Measurements from ENCODE around the gene PTPA. TPM values are rescaled to one million over a fixed set of nuclear protein-coding genes. Genes with fewer than 3 reads are reported as not detected.

The PTPA gene
- total RNA-seq, 1 experiment from 2014 or later = 91.8 TPM

DNA sequence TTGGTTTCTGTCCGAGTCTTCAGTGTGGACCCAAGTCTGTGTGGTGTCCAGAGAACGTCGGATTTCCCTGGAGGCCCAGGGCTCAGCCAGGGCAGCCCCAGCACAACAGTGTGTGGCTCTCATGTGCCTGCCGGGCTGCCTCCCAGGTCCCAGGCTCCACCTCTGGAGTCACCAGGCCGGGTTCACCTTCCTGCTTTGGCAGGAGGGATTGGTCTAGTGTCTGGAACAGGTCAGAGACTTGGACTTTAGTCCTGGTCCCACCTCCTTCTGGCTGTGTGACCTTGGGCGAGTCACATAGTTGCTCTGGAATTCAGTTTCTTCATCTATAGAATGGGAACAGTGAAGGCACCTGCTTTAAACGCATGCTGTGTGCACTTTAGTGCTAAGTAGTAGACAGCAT, 27.1 kb upstream of the PTPA start:
- CTCF ChIA-PET = interaction anchor here (0.5 to 0.6 kb wide), 2 partner anchors 26 to 55 kb away, joined by 3 read pairs; partner anchors contain the start of gene CRAT
- H3K27ac Mint-ChIP-seq (ENCODE audit: low read depth, unreplicated experiment) = no peak overlapping the region
- H3K4me1 Mint-ChIP-seq (ENCODE audit: insufficient read depth, unreplicated experiment) = peaks cover 9% of the 10 kb centered on the region
- TF ChIP-seq, protein P1, sequence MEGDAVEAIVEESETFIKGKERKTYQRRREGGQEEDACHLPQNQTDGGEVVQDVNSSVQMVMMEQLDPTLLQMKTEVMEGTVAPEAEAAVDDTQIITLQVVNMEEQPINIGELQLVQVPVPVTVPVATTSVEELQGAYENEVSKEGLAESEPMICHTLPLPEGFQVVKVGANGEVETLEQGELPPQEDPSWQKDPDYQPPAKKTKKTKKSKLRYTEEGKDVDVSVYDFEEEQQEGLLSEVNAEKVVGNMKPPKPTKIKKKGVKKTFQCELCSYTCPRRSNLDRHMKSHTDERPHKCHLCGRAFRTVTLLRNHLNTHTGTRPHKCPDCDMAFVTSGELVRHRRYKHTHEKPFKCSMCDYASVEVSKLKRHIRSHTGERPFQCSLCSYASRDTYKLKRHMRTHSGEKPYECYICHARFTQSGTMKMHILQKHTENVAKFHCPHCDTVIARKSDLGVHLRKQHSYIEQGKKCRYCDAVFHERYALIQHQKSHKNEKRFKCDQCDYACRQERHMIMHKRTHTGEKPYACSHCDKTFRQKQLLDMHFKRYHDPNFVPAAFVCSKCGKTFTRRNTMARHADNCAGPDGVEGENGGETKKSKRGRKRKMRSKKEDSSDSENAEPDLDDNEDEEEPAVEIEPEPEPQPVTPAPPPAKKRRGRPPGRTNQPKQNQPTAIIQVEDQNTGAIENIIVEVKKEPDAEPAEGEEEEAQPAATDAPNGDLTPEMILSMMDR (IDR thresholded peaks at IDR 0.05; ENCODE audit: unreplicated experiment) = no peak
- H3K4me3 Mint-ChIP-seq (ENCODE audit: unreplicated experiment) = no peak overlapping the region
- H3K27me3 Mint-ChIP-seq (ENCODE audit: insufficient read depth, unreplicated experiment) = no peaks in the 10 kb centered on the region
- intact Hi-C loops (cut with micrococcal nuclease) = no loop called here
- POLR2A ChIA-PET = no interaction called here
- no peaks in the 10 kb centered on the region for H3K9me3 Mint-ChIP-seq (ENCODE audit: unreplicated experiment)
- peaks cover 6% of the 10 kb centered on the region for H3K36me3 Mint-ChIP-seq (ENCODE audit: insufficient read depth, unreplicated experiment)
- no TSS peak for BruUV-seq (replicated peaks)
- DNase-seq (ENCODE audit: unreplicated experiment) = no peak

DNA sequence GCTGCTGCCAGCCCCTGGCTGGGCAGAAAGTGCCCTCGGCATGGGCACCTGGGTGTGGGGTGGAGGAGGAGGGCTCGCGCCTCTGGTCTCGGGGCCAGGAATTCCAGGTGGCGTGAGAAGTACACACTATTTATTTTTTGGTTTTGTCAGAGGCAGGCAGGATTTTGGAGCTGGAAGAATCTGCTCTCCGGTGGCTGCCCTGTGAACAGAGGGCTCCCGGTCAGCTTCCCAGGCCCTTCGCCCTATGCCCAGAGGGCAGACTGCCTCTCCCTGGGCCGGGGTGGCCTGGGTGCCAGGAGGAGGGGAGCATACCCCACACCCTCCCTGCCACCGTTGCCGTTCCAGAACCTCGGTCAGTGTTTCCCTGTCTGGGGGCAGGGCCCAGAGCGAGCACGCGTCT, 22.0 kb upstream of the PTPA start:
- H3K36me3 Mint-ChIP-seq (ENCODE audit: insufficient read depth, unreplicated experiment) = peaks cover 14% of the 10 kb centered on the region
- intact Hi-C loops (cut with micrococcal nuclease) = no loop called here
- no peak overlapping the region for H3K27ac Mint-ChIP-seq (ENCODE audit: low read depth, unreplicated experiment)

DNA sequence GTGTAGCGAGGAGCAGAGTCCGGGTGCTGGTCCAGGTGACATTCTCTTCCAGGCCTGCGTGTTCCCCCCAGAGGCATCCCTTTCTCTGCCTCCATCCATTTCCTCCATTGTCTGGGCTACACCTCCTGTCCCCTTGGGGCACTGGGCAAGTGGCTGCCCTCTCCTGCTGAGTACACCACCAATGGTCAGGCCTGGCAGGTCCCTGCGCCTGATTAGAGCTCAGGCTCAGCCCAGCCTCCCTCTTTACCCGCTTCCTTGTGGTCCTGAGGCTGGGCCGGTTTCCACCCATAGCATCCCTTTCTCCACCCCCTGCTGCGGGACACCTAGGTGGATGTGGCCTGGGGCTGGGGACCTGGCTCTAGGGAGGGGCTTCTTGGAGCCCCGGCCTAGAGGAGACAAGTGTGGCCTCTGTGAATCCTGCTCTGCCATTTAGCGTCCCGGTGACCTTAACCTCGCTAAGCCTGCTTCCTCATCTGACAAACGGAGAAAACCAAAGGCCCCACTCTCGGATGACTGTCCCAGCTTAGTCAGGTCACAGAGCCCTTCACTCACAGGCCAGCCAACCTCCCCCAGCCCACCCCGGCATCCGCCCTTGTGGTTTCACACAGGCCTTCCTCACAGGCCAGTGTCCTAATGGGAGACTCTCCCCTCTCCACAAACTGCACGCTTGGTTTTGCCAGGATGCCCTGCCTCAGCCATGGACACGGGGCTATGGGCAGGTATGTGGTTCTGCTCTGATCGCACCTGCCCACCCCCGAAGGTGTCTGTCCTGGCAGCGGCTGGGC, 17.4 kb upstream of the PTPA start:
- intact Hi-C loops (cut with micrococcal nuclease) = no loop called here
- no TSS peak for BruUV-seq (replicated peaks)
- TF ChIP-seq, protein P1 (IDR thresholded peaks at IDR 0.05; ENCODE audit: unreplicated experiment) = no peak
- H3K4me3 Mint-ChIP-seq (ENCODE audit: unreplicated experiment) = no peak overlapping the region
- ChIA-PET POLR2A (no interaction called here), CTCF (interaction anchor here (0.9 kb wide), 1 partner anchor 9 kb away, joined by 5 read pairs; no protein-coding TSS in a partner anchor)
- DNase-seq (ENCODE audit: unreplicated experiment) = no peak
- H3K27me3 Mint-ChIP-seq (ENCODE audit: insufficient read depth, unreplicated experiment) = no peaks in the 10 kb centered on the region
- peaks cover 11% of the 10 kb centered on the region for H3K36me3 Mint-ChIP-seq (ENCODE audit: insufficient read depth, unreplicated experiment)
- no peak overlapping the region for H3K27ac Mint-ChIP-seq (ENCODE audit: low read depth, unreplicated experiment)
- no peaks in the 10 kb centered on the region for H3K9me3 Mint-ChIP-seq (ENCODE audit: unreplicated experiment)
- no peaks in the 10 kb centered on the region for H3K4me1 Mint-ChIP-seq (ENCODE audit: insufficient read depth, unreplicated experiment)

More for the DNA sequence above, 22.0 kb upstream of the PTPA start:
- Mint-ChIP-seq H3K9me3 (ENCODE audit: unreplicated experiment) (no peaks in the 10 kb centered on the region), H3K4me1 (ENCODE audit: insufficient read depth, unreplicated experiment) (no peaks in the 10 kb centered on the region), H3K4me3 (ENCODE audit: unreplicated experiment) (no peak overlapping the region), H3K27me3 (ENCODE audit: insufficient read depth, unreplicated experiment) (no peaks in the 10 kb centered on the region)
- no peak for DNase-seq (ENCODE audit: unreplicated experiment)
- ChIA-PET POLR2A (interaction anchor here (1.2 kb wide), 2 partner anchors 8 to 89 kb away, joined by 3 read pairs; partner anchors contain the start of gene IER5L), CTCF (interaction anchor here (0.5 to 2.6 kb wide), 3 partner anchors 9 to 30 kb away, joined by 3 to 9 read pairs (median 3); no protein-coding TSS in a partner anchor)
- BruUV-seq (replicated peaks) = no TSS peak
- TF ChIP-seq, protein P1 (IDR thresholded peaks at IDR 0.05; ENCODE audit: unreplicated experiment) = no peak

DNA sequence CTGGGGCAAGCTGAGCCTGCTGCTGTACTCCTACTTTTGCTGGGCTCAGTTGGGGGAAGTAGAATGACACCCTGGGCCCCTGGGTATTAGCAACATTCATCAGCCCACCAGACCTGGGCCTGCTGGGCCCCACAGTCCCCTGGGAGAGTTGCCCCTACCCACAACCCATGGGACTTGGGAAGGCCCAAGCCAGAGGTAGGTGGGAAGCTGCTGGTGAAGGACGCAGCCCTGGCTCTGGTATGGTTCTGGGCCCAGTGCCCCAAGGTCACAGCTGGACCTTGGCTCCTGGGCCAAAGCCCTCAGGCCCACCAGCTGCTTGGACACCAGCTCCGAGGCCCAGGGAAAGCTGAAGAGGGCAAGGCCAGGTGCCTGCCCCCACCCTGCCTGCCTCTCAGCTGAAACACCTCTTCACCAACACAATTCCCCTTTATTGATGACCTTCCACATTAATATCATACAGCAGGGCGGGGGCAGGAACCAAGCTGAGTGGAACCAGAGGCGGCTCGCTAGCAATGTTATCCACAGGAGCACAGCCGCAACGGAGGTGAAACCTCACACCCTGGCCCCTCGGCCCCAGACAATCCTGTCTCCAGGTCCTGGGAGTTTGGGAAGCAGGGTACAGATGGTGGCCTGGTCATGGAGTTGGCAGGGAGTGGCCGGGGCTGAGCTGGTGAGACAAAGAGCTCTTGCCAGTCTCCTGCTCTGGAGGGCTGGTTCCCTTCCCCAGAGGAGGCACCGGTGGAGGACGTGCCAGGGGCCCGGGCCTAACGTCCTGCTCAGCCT, 16.6 kb upstream of the PTPA start:
- H3K9me3 Mint-ChIP-seq (ENCODE audit: unreplicated experiment) = no peaks in the 10 kb centered on the region
- no peak overlapping the region for H3K4me3 Mint-ChIP-seq (ENCODE audit: unreplicated experiment)
- H3K4me1 Mint-ChIP-seq (ENCODE audit: insufficient read depth, unreplicated experiment) = no peaks in the 10 kb centered on the region
- ChIA-PET CTCF (interaction anchor here (0.7 to 0.9 kb wide), 2 partner anchors 8 to 11 kb away, joined by 3 to 5 read pairs; no protein-coding TSS in a partner anchor), POLR2A (interaction anchor here (0.6 kb wide), 1 partner anchor 15 kb away, joined by 3 read pairs; no protein-coding TSS in a partner anchor)
- no peaks in the 10 kb centered on the region for H3K27me3 Mint-ChIP-seq (ENCODE audit: insufficient read depth, unreplicated experiment)
- H3K36me3 Mint-ChIP-seq (ENCODE audit: insufficient read depth, unreplicated experiment) = peaks cover 5% of the 10 kb centered on the region
- TF ChIP-seq, protein P1 (IDR thresholded peaks at IDR 0.05; ENCODE audit: unreplicated experiment) = no peak
- no peak overlapping the region for H3K27ac Mint-ChIP-seq (ENCODE audit: low read depth, unreplicated experiment)
- no peak for DNase-seq (ENCODE audit: unreplicated experiment)
- no TSS peak for BruUV-seq (replicated peaks)
- intact Hi-C loops (cut with micrococcal nuclease) = no loop called here
